Mesenchymal stem cell (in vitro differentiated cells and primary cell): ENCODE measurements around the gene EIF4E3.

Experiments used
- DNase-seq: peaks from one replicate; pipeline ENCODE4 v3.0.0-alpha.2; 2013
- H2AFZ ChIP-seq: one replicate; pipeline ENCODE4 v1.6.1; 2013; ENCODE audit warnings: low read depth, mild to moderate bottlenecking, control low read depth, inconsistent platforms, low read length, moderate library complexity
- H2AK5ac ChIP-seq: 2 replicates; pipeline ENCODE4 v1.6.1; 2013; ENCODE audit warnings: low read length, moderate library complexity, mild to moderate bottlenecking, inconsistent platforms; ENCODE audit not compliant: severe bottlenecking
- H2BK120ac ChIP-seq: one replicate; pipeline ENCODE4 v1.6.1; 2013; ENCODE audit warnings: low read depth, mild to moderate bottlenecking, inconsistent platforms, low read length, moderate library complexity
- H2BK12ac ChIP-seq, 2 experiments: one replicate each; pipeline ENCODE4 v1.6.1; 2013; ENCODE audit warnings: inconsistent platforms in 2 of 2, low read length in 2 of 2, mild to moderate bottlenecking in 2 of 2, moderate library complexity in 2 of 2, control low read depth in 1 of 2
- H2BK15ac ChIP-seq: one replicate; pipeline ENCODE4 v1.6.1; 2013; ENCODE audit warnings: mild to moderate bottlenecking, low read depth, inconsistent platforms; ENCODE audit not compliant: poor library complexity, severe bottlenecking
- H2BK5ac ChIP-seq: 2 replicates; pipeline ENCODE4 v1.6.1; 2013; ENCODE audit warnings: low read depth, mild to moderate bottlenecking, low read length, control low read depth, inconsistent platforms; ENCODE audit not compliant: poor library complexity, severe bottlenecking
- H3K14ac ChIP-seq, 2 experiments: one replicate each; pipeline ENCODE4 v1.6.1; 2013; ENCODE audit warnings: inconsistent platforms in 2 of 2, low read length in 2 of 2, control low read depth in 1 of 2, mild to moderate bottlenecking in 1 of 2, moderate library complexity in 1 of 2
- H3K18ac ChIP-seq, 2 experiments: one replicate each; pipeline ENCODE4 v1.6.1; 2013; ENCODE audit warnings: inconsistent platforms in 2 of 2, low read length in 2 of 2, control low read depth in 1 of 2, low read depth in 1 of 2, mild to moderate bottlenecking in 1 of 2
- H3K23ac ChIP-seq, 2 experiments: one replicate each; pipeline ENCODE4 v1.6.1; 2013; ENCODE audit warnings: inconsistent platforms in 2 of 2, low read length in 2 of 2, mild to moderate bottlenecking in 2 of 2, moderate library complexity in 2 of 2, control low read depth in 1 of 2
- H3K27ac ChIP-seq: 2 replicates; pipeline ENCODE4 v1.5.1; 2013; ENCODE audit warnings: mild to moderate bottlenecking, moderate library complexity, low read length, control low read depth, inconsistent platforms; ENCODE audit not compliant: poor library complexity, severe bottlenecking
- H3K27me3 ChIP-seq, 2 experiments: 2 replicates each; pipeline versions ENCODE4 v1.6.1 to v1.7.0; 2013; ENCODE audit warnings: low read length in 2 of 2, mild to moderate bottlenecking in 2 of 2, moderate library complexity in 2 of 2, control low read depth in 1 of 2, inconsistent platforms in 1 of 2; ENCODE audit not compliant: control insufficient read depth in 1 of 2, insufficient read depth in 1 of 2
- H3K36me3 ChIP-seq, 2 experiments: 2 replicates each; pipeline versions ENCODE4 v1.6.1 to v1.7.0; 2013; ENCODE audit warnings: low read length in 2 of 2, control low read depth in 1 of 2, inconsistent platforms in 1 of 2, low read depth in 1 of 2, mild to moderate bottlenecking in 1 of 2; ENCODE audit not compliant: insufficient read depth in 2 of 2, control insufficient read depth in 1 of 2
- H3K4ac ChIP-seq, 2 experiments: one replicate each; pipeline ENCODE4 v1.6.1; 2013; ENCODE audit warnings: inconsistent platforms in 2 of 2, low read length in 2 of 2, mild to moderate bottlenecking in 2 of 2, moderate library complexity in 2 of 2, control low read depth in 1 of 2, low read depth in 1 of 2
- H3K4me1 ChIP-seq: 2 replicates; pipeline ENCODE4 v1.6.1; 2013; ENCODE audit warnings: low read depth, low read length, control low read depth; ENCODE audit not compliant: control insufficient read depth, insufficient read depth
- H3K4me2 ChIP-seq: 2 replicates; pipeline ENCODE4 v1.6.1; 2013; ENCODE audit warnings: low read length, mild to moderate bottlenecking, inconsistent platforms; ENCODE audit not compliant: poor library complexity, severe bottlenecking
- H3K4me3 ChIP-seq, 2 experiments: 2 replicates each; pipeline versions ENCODE4 v1.5.1 to v1.7.0; 2013; ENCODE audit warnings: low read length in 2 of 2, mild to moderate bottlenecking in 2 of 2, control low read depth in 1 of 2, low read depth in 1 of 2; ENCODE audit not compliant: insufficient read depth in 1 of 2
- H3K79me1 ChIP-seq: replicated peaks from 2 replicates; pipeline ENCODE4 v1.6.1; 2013; ENCODE audit warnings: mild to moderate bottlenecking, control low read depth, low read length, inconsistent platforms; ENCODE audit not compliant: poor library complexity, severe bottlenecking
- H3K9ac ChIP-seq: 2 replicates; pipeline ENCODE4 v1.7.0; 2013; ENCODE audit warnings: mild to moderate bottlenecking, low read length, moderate library complexity
- H3K9me3 ChIP-seq: 2 replicates; pipeline ENCODE4 v1.7.0; 2013; ENCODE audit warnings: mild to moderate bottlenecking, low read length; ENCODE audit not compliant: control insufficient read depth
- H4K8ac ChIP-seq: one replicate; pipeline ENCODE4 v1.6.1; 2013; ENCODE audit warnings: inconsistent platforms, mild to moderate bottlenecking, low read length, moderate library complexity
- H4K91ac ChIP-seq: one replicate; pipeline ENCODE4 v1.6.1; 2013; ENCODE audit warnings: mild to moderate bottlenecking, low read length, inconsistent platforms
- WGBS: methylation state at CpG from one replicate; pipeline ENCODE4 v1.1.7; 2013; ENCODE audit warnings: mixed read lengths; 5-methylcytosine and 5-hydroxymethylcytosine counted together

Gene EIF4E3

GRCh38 chr3:71646971-71647370 lies 78.2 kb downstream of the EIF4E3 start:
- no peak overlapping the region for H3K27ac ChIP-seq
- H3K79me1 ChIP-seq: no peaks in the 10 kb centered on the region
- H2BK12ac ChIP-seq: no peak overlapping the region
- no peak overlapping the region for H3K9ac ChIP-seq
- no peak overlapping the region for H2AK5ac ChIP-seq
- H2BK120ac ChIP-seq: no peak overlapping the region
- H3K4me3 ChIP-seq: no peak overlapping the region
- no peaks in the 10 kb centered on the region for H3K27me3 ChIP-seq
- H3K4ac ChIP-seq: no peak overlapping the region
- no peak overlapping the region for H3K4me2 ChIP-seq
- no peak overlapping the region for H2AFZ ChIP-seq
- peaks cover 3% of the 10 kb centered on the region for H3K4me1 ChIP-seq
- H2BK5ac ChIP-seq: no peak overlapping the region
- no peak overlapping the region for H3K14ac ChIP-seq
- no peak for DNase-seq
- no peak overlapping the region for H2BK15ac ChIP-seq
- no peaks in the 10 kb centered on the region for H3K9me3 ChIP-seq
- H3K23ac ChIP-seq: no peak overlapping the region
- H3K18ac ChIP-seq: no peak overlapping the region
- H4K8ac ChIP-seq: no peak overlapping the region
- H3K36me3 ChIP-seq: no peaks in the 10 kb centered on the region
- H4K91ac ChIP-seq: no peak overlapping the region

- Histone ChIP-seq H3K14ac (no peak overlapping the region), H3K4me2 (no peak overlapping the region), H2BK5ac (no peak overlapping the region), H2BK120ac (no peak overlapping the region), H3K4ac (no peak overlapping the region), H3K9ac (no peak overlapping the region), H3K79me1 (no peaks in the 10 kb centered on the region), H2BK15ac (no peak overlapping the region), H4K8ac (no peak overlapping the region), H3K4me1 (no peaks in the 10 kb centered on the region), H4K91ac (no peak overlapping the region), H3K23ac (no peak overlapping the region), H3K9me3 (no peaks in the 10 kb centered on the region), H3K36me3 (no peaks in the 10 kb centered on the region), H3K27me3 (no peaks in the 10 kb centered on the region), H2BK12ac (no peak overlapping the region), H2AK5ac (no peak overlapping the region), H3K27ac (no peak overlapping the region), H3K4me3 (no peak overlapping the region), H3K18ac (no peak overlapping the region), H2AFZ (no peak overlapping the region)
- DNase-seq: no peak
- 91% methylated on average over 3 of the region's 3 CpGs for WGBS
Measured at GRCh38 chr3:71645140-71645539, 80.1 kb downstream of the EIF4E3 start.

DNA sequence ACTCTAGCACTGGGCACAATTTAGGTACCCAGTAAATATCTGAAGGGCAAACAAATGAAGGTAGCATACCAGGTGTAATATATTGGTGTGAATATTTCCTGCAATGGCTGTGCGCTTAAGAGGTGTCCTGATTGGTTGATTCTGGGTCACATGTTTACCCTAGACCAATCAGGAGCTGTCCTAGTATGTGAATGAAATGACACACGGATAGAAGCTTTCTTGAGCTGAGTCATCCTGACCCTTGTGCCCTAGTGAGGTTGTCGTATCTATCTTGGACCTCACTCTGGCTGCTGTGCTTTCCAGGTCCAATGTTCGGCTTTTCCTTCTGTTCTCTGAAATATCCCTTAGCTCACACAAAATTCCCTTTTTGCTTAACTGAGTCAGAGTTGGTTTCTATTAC lies 83.5 kb downstream of the EIF4E3 start:
- no peak overlapping the region for H3K9ac ChIP-seq
- H3K36me3 ChIP-seq: no peaks in the 10 kb centered on the region
- no peaks in the 10 kb centered on the region for H3K79me1 ChIP-seq
- no peak overlapping the region for H4K8ac ChIP-seq
- H3K9me3 ChIP-seq: no peaks in the 10 kb centered on the region
- no peak overlapping the region for H3K14ac ChIP-seq
- H2BK120ac ChIP-seq: no peak overlapping the region
- H3K4me3 ChIP-seq: no peak overlapping the region
- no peak overlapping the region for H3K4ac ChIP-seq
- no peak overlapping the region for H3K4me2 ChIP-seq
- no peak overlapping the region for H4K91ac ChIP-seq
- H3K27ac ChIP-seq: no peak overlapping the region
- no peaks in the 10 kb centered on the region for H3K27me3 ChIP-seq
- no peak overlapping the region for H2AFZ ChIP-seq
- no peaks in the 10 kb centered on the region for H3K4me1 ChIP-seq
- H3K23ac ChIP-seq: no peak overlapping the region
- no peak overlapping the region for H2BK15ac ChIP-seq
- WGBS: 82% methylated on average over 4 of the region's 4 CpGs
- H2AK5ac ChIP-seq: no peak overlapping the region
- no peak overlapping the region for H2BK12ac ChIP-seq
- no peak overlapping the region for H2BK5ac ChIP-seq
- no peak for DNase-seq
- H3K18ac ChIP-seq: no peak overlapping the region

DNA sequence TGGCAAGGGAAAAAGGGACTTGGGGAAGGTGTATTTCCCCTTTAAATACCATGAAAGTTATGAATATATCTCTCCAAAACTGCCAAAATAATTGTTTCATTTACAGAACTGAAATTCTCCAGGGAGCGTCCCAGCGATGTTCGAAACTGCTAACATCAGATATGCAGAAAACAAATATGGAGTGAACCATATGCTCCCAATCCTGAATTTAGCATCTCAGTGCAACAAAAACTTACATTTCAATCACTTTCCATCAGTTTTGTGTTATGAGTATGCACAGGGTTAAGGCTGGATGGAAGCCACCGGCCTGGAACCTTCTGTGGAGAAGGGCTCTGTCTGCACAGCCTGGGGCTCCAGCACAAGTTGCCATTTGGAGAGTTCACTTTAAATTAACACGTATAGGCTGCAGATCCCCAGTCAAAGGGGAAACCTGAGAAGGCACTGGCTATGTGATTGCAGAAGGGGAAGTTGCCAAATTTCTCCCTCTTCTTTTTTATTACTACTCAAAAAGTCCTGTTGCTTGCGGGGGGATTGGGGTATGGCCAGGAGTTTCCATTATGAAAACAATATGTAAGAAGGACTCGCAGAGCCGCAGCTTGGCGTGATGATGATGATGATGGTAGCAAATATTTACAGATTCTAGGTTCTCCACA lies 84.7 kb downstream of the EIF4E3 start:
- Histone ChIP-seq H3K79me1 (no peaks in the 10 kb centered on the region), H3K4me2 (no peak overlapping the region), H2BK5ac (no peak overlapping the region), H2BK120ac (no peak overlapping the region), H3K4me3 (no peak overlapping the region), H3K9me3 (no peaks in the 10 kb centered on the region), H2AFZ (no peak overlapping the region), H3K36me3 (no peaks in the 10 kb centered on the region), H3K4me1 (no peaks in the 10 kb centered on the region), H3K27ac (no peak overlapping the region), H3K4ac (no peak overlapping the region), H3K9ac (no peak overlapping the region), H2BK12ac (no peak overlapping the region), H2BK15ac (no peak overlapping the region), H4K8ac (no peak overlapping the region), H2AK5ac (no peak overlapping the region), H3K18ac (no peak overlapping the region), H3K23ac (no peak overlapping the region), H3K27me3 (no peaks in the 10 kb centered on the region), H3K14ac (no peak overlapping the region), H4K91ac (no peak overlapping the region)
- WGBS: 96% methylated on average over 4 of the region's 9 CpGs
- DNase-seq: no peak
